EL (cell line): ENCODE results near the gene PKD2.
"Not testable (repeated sequence)": the region's sequence is repeated elsewhere in the genome, so short reads cannot be mapped to it uniquely, and the experiment has no call there.

Experiments used
- DNase-seq: peaks from one replicate; pipeline ENCODE4 v3.0.0-alpha.2; 2016

PKD2 gene

GRCh38 chr4:87989765-87990164 is 17.7 kb upstream of the PKD2 start:
- DNase-seq = no peak

- no peak for DNase-seq
Measured at GRCh38 chr4:87995435-87995834, 12.0 kb upstream of the PKD2 start.

- not testable (repeated sequence) for DNase-seq
Measured at GRCh38 chr4:87999191-87999691, 8.2 kb upstream of the PKD2 start.

- no peak for DNase-seq
Measured at GRCh38 chr4:88001871-88002270, 5.6 kb upstream of the PKD2 start.

DNA sequence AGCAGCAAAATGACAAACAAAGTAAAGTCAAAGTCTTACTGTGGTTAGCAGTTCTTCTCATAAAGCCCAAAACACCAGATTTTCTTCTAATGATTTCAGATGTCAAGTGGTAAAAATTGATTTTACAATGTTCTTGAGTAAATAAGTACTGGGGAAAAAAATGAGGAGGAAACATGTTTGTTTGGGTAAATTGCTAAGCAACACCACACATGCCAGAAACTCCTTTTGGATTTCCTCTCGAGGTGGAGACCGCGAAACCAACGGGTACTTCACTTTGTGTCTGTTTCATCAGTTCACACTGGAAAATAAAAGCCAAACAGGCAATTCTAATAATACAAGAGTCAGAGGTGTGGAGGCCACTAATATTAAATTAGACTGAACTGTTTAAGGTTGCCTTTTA is 4.6 kb upstream of the PKD2 start:
- peak; percentile 60 for DNase-seq

DNA sequence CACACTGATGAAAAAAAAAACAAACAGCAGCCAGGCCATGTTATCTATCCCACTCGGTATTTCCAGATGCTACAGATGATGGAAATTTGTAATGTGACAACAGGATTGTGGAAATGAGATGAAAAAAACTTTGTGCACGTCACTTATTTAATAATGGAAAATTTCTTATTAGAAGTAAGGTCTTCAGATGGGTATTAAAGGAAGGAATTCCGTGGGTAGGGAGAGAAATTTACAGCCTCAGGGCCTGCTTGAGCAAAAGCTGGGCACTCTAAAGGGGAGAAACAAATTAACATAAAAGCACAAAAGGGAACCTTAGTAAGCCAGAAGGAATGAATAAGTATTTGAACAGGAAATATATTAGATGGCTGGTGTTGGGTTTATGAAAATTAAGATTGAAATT is 4.2 kb upstream of the PKD2 start:
- peak; percentile 75 for DNase-seq

GRCh38 chr4:88005076-88005475 is 2.4 kb upstream of the PKD2 start:
- DNase-seq = peak; percentile 82

DNA sequence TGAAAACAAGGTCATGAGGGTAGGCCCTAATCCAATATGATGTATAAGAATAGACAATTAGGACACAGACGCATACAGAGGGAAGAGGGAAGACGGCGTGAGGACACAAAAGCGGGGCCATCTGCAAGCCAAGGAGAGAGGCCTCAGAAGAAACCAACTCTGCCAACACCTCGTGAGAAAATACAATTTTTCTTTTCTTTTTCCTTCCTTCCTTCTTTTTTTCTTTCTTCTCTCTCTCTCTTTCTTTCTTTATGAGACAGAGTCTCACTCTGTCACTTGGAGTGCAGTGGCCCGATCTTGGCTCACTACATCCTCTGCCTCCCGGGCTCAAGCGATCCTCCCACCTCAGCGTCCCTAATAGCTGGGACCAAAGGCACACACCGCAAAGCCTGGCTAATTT is 1.5 kb upstream of the PKD2 start:
- DNase-seq = no peak

DNA sequence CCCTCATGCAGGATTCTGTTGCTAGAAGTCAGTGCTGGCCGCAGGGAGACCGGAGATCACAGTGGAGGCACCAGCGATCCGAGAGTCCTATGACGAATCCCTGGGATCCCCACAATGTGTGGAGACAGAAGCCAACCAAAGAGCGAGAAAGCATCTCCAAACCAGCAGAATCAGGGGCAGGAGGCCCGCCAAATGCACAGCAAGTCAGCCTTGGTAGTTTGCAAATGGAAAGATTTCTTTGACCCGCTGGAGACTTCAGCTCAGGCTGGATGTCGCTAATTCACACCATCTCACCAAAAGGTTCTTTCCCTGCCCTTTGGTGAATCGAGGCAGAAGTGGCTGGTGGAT is 505 bp upstream of the PKD2 start:
- peak; percentile 54 for DNase-seq

DNA sequence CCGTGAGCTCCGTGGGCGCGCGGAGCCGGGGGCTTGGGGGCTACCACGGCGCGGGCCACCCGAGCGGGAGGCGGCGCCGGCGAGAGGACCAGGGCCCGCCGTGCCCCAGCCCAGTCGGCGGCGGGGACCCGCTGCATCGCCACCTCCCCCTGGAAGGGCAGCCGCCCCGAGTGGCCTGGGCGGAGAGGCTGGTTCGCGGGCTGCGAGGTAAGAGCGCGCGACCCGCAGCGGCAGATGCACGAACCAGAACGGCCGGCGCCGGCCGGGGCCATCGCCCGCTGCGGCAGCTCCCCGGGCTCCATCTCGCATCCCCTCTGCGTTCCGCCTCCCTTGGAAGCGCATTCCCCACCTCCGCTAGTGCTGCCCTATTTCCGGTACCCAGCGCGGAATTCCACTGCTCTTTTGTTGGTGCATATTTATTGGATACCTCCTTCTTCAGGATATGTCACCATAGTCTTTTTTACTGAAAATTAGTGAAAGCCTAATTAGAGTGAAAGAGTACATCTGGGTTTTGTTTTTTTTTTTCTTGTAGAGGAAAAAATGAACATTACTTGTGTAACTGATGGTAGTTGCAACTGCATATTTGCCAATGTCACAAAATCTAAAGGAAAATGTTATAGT is 797 bp downstream of the PKD2 start:
- DNase-seq = peak; percentile 66

GRCh38 chr4:88008743-88009171 is 1.3 kb downstream of the PKD2 start:
- peak; percentile 72 for DNase-seq

- peak; percentile 34 for DNase-seq
Measured at GRCh38 chr4:88009871-88010270, 2.4 kb downstream of the PKD2 start.

GRCh38 chr4:88010966-88011365 is 3.5 kb downstream of the PKD2 start:
- DNase-seq = peak; percentile 65

DNA sequence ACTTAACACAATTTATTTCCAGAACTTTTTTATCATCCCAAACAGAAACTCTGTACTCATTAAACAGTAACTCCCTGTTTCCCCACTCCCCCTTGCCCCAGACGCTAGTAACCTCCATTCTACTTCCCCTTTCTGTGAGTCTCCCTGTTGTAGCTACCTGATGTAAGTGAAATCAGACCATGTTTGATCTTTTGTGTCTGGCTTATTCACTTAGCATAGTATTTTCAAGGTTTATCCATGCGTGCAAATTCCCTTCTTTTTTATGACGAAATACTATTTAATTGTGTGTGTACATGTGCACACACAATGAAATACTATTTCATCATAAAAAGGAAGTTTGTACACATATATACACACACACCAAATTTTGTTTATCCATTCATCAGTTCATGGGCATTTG is 5.2 kb downstream of the PKD2 start:
- DNase-seq = no peak

GRCh38 chr4:88014386-88014905 is 7.0 kb downstream of the PKD2 start:
- no peak for DNase-seq

DNA sequence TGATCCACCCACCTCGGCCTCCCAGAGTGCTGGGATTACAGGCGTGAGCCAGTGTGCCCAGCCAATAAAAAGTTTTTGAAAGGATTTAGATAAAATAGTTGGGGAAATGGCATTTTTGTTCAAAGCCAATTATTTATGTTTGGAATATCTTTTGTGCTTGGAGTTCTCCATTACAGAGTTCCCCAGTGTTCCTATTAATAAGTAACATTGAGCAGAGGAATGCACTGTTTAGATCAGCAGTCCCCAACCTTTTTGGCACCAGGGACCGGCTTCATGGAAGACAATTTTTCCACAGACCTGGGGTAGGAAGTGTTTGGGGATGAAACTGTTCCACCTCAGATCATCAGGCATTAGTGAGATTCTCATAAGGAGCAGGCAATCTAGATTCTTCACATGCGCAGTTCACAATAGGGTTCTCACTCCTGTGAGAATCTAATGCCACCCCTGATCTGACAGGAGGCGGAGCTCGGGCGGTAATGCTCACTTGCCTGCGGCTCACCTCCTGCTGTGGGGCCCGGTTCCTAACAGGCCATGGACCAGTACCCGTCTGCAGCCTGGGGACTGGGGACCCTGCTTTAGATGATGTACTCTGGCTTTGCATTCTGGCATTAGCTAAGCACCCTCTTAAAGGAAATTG is 8.3 kb downstream of the PKD2 start:
- DNase-seq = no peak

GRCh38 chr4:88017516-88018297 is 10.3 kb downstream of the PKD2 start:
- peak; percentile 92 for DNase-seq

- DNase-seq = peak; percentile 85
Measured at GRCh38 chr4:88018466-88018865, 11.0 kb downstream of the PKD2 start.

GRCh38 chr4:88021824-88022223 is 14.4 kb downstream of the PKD2 start:
- DNase-seq = no peak

DNA sequence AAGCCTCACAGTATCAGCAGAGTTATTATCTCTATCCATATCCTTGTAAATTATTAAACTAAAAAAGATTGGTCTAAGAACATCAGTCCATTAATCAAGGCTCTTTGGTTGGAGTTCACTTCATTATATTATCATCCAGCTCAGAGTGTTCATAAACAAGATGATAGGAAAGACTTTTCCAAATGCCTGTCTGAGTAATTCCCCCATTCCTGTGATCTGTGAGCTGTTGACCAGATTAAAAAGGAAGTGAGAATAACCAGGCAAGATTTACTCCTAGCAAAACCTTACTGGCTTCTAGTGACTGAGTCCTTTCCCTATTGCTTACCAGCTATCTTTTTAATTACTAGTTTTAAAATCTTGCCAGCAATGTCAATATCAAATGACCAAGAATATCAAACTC is 14.9 kb downstream of the PKD2 start:
- no peak for DNase-seq

- not testable (repeated sequence) for DNase-seq
Measured at GRCh38 chr4:88025868-88026661, 18.6 kb downstream of the PKD2 start.

- peak; percentile 91 for DNase-seq
Measured at GRCh38 chr4:88027611-88028608, 20.5 kb downstream of the PKD2 start.
